ELR (cell line): ENCODE data around the gene CHST4.
A peak's percentile ranks its signal among the peaks of the same experiment; 100 is the strongest.

Experiments
- DNase-seq: peaks from one replicate; pipeline ENCODE4 v3.0.0-alpha.2; 2015; ENCODE audit warnings: low read depth

The CHST4 gene

DNA sequence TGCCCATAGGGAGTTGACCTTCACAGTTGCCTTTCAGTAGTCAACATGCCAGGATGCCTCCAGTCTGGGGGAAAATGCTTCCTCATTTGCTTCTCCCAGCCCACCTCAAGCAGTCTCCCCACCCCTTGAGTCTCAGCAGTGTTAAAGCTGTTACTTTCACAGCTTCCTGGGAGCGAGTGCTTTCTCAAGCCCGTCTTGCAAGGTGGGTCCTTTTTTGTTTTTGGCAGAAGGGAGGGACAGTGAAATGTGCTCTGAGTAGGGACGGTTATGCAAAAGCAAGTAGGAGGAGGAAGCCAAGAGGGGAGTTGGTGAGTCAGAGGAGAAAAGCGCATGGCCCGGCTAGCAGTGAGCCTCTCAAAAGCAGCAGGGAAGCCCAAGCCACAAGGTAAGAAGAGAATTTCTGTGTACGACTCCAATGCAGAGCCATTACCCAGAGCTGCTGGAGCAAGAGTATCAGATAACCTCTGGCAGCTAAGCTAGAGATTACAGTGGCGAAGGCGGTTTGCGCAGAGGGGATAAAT is at the start of gene CHST4:
Gene CHST4 (plus strand): TSS at position 316 of the 521 bp plus-strand sequence. CDS start 10,252 bp downstream, outside the sequence.
- DNase-seq, result peak; percentile 74

DNA sequence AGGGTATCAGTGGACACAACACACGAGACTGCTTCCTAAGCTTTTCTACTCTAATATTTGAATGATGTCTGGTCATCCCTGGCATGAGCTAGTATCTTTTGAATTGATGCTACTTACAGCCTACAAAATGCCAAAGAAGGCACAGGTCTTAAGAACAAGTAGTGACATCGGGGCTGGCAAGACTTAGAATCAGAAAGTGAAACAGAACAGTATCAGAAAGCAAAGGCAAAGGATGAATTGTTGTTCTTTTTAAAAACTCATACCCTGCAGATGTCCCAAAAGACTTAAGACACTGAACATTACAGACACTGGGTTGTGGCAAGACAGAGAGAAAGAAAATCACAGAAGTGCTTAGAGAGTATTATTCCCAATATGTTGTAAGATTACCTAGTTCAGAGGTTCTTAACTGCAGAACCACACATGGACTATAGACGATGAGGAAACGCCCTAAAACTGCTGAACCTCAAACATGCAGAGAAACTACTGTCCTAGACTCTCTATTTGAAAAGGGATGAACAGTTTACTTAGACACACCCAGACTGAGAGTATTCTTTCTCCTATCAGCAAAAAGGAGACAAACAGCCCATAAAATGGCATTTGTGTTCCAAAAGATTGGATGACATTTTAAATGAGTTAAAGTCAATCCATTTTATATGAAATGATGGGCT is 49.6 kb upstream of the CHST4 start:
- no peak for DNase-seq

DNA sequence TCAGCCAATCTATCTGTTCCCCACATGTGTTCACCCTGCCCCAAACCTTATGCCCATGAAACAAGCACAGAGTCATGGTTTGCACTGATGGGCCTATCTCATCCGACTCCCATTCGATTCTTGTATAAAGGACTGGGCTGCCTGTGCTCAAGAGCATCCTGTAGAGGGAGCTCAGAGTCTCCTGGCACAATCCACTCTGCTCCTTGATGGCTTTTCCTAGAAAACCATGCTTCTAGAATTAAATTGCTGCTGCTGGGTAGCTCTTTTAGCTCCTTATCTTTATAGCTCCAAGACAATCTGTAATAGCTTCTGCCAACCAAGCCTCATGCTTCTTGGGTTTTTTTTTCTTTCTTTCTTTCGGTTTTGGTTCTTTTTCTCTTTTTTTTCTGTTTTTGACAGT is 46.8 kb upstream of the CHST4 start:
- peak; percentile 43 for DNase-seq

DNA sequence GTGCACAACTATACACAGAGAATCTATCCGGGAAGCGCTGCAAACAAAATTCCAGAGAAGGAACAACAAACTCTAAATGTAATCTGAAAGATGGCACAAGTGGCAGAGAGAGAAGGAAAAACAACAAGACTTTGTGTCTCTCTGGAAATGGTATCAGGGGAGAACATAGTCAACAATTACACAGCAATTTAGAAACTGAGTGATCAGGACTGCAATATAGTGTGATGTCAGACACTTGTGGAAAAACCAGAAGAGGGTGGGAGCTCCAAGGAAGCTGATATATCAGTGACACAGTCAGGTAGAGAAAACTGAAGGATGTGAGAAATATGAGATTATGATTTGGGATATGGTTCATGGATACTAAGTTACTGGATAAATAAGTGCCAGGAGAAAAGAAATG is 45.3 kb upstream of the CHST4 start:
- no peak for DNase-seq

DNA sequence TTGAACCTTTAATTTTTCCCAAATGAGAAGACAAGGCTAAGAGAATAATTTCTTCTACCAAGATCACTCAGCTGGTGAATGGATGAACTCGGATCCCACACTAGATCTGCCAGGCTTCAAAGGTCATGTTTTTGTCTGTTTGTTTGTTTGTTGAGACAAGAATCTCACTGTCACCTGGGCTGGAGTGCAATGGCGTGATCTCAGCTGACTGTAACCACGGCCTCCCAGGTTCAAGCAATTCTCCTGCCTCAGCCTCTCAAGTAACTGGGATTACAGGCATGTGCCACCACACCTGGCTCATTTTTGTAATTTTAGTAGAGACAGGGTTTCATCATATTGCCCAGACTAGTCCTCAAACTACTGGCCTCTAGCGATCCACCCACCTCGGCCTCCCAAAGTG is 43.7 kb upstream of the CHST4 start:
- no peak for DNase-seq

- DNase-seq, result peak; percentile 93
Observed at GRCh38 chr16:71484006-71484893, 42.0 kb upstream of the CHST4 start.

DNA sequence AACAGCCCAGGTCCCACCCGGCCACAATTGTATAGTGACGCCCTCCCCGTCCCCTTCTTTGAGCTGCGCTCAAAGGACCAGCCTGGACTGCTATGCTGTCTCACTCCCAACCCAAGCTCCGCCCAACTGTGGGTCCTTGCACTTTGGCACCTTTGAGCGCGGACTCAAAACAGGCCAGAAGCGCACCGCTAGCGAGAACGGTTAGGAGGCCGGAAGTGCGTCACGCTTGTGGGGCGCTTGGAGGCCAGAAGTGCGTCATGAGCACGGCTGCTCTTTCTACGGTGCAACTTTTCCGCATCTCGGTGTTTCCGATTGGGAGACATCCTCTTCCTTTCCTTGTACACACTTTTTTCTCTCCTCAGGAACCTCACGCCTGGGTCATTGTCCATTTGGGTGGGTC is 37.1 kb upstream of the CHST4 start, which contains the start of gene ZNF19:
Gene ZNF19 (minus strand): TSS at position 203 of the 400 bp plus-strand sequence. CDS start 7,210 bp downstream, outside the sequence.
- DNase-seq, result no peak

DNA sequence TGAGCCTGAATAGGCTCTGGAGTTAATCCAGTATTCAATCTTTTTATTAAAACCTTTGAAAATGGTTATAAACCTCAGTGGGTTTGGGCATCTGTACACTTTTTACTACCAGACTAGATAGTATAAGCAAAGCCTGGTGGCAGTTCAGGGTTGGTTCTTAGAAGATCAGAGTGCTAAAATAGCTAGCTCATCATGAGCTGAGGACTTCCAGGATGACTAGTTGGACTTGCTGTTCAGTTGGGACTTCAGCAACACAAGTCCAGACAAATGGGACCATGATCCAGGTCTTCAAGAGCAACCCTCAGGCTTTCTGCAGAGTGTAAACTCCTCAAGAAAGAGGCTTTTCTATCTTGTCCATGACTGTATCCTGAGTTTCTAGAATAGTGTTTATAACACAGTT is 35.9 kb upstream of the CHST4 start:
- no peak for DNase-seq

DNA sequence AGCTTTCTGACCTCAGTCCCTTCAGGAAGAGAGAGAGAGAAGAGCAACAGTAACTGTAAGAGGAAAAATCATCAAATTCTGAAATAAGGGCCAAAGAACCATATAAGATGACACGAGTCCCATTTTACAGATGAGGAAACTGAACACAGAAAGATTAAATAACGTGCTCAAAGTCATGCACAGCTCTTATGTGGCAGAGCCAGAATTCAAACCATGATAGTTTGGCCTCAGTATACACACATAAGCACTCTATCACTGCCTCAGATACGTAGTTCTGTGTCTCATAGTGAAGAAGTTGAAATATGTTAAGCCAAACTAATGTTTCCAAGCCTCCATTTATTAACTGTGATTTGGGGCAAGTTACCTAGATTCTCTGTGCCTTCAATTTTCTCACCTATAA is 35.2 kb upstream of the CHST4 start:
- no peak for DNase-seq

DNA sequence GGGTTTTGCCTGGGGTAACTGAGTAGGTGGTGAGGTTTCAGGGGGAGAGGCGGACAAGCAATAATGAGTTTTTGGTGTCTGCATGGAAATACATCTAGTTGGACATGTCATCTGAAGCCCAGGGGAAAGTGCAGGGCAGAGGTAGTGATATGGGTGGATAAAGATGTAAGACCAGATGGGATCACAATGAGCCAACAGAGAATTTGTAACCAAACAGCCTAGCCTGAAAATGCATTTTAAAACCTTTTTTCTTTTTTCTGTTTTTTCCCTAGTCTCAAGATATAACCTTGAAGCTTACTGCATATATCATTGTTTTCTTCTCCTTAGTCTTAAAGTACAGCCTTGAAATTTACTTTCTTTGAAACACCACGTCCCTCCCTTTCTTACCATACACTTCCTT is 33.4 kb upstream of the CHST4 start:
- no peak for DNase-seq

DNA sequence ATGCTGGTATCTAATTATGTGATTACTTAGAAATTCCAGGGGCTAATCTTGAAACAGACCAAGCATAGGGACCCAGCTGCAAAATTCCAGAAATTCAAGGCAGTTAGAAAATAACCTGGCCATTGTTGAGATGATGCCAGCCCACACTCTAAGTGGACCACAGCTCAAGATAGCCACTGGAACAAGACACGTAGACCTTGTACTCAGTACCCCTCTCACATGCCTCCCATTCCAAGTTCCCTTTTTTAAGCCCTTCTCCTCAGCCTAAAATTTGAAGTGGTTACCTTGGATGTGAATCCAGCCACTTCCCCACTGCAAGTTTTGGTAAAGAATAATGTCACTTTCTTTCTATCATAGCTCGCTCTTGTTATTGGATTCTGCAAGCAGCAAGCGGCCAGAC is 33.0 kb upstream of the CHST4 start:
- no peak for DNase-seq

DNA sequence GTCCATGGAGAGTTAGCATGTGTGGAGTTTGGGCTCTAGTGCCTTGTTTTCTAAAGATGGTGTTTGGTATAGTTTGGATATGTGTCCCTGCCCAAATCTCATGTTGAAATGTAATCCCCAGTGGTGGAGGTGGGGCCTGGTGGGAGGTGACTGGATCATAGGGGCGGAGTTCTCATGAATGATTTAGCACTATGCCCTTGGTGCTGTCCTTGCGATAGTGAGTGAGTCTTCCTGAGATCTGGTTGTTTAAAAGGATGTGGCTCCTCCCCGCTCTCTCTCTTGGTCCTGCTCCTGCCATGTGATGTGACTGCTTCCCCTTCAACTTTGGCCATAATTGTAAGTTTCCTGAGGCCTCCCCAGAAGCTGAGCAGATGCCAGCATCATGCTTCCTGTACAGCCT is 28.2 kb upstream of the CHST4 start:
- no peak for DNase-seq

- peak; percentile 70 for DNase-seq
Observed at GRCh38 chr16:71499775-71500364, 26.4 kb upstream of the CHST4 start.

DNA sequence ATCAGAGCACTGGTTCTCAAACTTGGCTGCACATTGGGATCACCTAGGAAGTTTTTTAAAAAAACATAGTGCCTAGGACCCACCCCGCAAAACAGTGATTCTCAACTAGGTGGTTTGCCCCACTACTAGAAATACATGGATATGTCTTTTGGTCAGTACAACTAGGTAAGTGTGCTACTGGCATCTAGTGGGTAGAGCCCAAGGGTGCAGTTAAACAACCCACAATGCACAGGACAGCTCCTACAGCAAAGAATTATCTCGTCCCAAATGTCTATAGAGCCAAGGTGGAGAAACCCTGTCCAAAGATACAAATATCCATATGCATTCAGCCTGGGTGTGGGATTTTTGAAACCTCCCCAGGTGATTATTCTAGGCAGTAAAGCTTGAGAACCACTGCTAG is 25.3 kb upstream of the CHST4 start:
- no peak for DNase-seq

- no peak for DNase-seq
Observed at GRCh38 chr16:71501547-71501946, 24.7 kb upstream of the CHST4 start.

- peak; percentile 42 for DNase-seq
Observed at GRCh38 chr16:71504051-71504450, 22.2 kb upstream of the CHST4 start.

GRCh38 chr16:71504901-71505300 is 21.3 kb upstream of the CHST4 start:
- no peak for DNase-seq

- DNase-seq, result no peak
Observed at GRCh38 chr16:71507061-71507460, 19.2 kb upstream of the CHST4 start.

DNA sequence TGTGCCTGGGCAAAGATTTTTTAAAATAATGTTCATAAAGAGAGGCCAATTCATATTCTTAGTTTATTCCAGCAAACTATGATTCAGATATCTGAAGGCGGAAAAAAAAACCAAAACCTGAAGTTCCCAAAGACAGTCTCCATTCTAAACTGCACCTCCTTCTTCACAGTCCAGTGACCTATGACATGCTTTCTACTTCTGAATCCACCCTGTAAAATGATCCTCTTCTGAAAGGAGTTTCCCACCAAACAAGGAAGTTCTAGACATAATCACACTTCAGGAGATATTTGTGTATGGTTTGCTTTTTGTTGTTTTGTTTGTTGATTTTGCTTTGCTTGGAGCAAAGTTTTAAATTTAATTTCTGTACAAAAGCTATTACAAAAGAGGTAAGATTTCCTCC is 12.9 kb upstream of the CHST4 start:
- no peak for DNase-seq

DNA sequence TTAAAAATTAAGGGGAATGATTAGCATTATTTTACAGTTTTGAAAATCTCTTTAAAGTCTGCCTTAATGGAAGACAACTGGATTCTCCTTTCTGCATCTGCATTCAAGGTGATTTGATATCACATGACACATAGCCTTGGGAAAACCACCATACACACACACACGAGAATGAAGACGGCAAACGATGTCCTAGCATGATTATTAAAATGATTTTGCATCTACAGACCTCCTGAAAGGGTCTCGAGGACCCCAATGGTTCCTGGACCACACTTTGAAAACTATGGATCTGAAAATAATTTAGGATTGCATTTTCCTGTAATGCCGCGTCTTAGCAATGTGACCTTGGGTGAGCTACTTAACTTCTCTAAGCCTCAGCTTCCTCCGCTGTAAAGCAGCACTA is 11.8 kb upstream of the CHST4 start:
- DNase-seq, result no peak

DNA sequence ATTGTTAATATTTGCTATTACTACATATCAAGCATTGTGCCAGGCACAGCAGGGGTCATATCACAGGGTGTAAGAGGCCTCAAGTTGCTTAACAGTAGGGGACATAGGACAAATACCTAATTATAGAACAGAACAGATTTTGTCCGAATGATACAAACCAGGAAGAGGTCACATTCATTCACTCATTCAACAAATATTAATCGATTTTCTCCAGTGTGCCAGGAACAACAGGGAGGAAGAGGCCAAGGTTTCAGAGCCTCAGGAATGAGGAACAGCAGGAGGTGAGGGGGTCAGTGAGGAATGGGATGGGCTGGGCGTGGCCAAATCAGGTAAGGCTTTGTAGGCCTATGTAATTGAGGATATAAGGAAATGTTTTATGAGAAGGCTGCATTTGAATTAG is 11.2 kb upstream of the CHST4 start:
- DNase-seq, result no peak

- peak; percentile 46 for DNase-seq
Observed at GRCh38 chr16:71520550-71520949, 5.7 kb upstream of the CHST4 start.
